GM21529 (cell line): ENCODE results near the gene PURB.
A peak's percentile ranks its signal among the peaks of the same experiment; 100 is the strongest.
"Not testable (repeated sequence)": the region's sequence is repeated elsewhere in the genome, so short reads cannot be mapped to it uniquely, and the experiment has no call there.

Experiments
- ATAC-seq: cut with Tn5 transposase; IDR thresholded peaks from one replicate; pipeline ENCODE4 v1.9.1; 2021; ENCODE audit not compliant: unreplicated experiment

PURB gene

GRCh38 chr7:44893710-44894234 lies 8.4 kb upstream of the PURB start:
- no peak for ATAC-seq

- no peak for ATAC-seq
Observed at GRCh38 chr7:44891791-44892190, 6.5 kb upstream of the PURB start.

- ATAC-seq: no peak
Observed at GRCh38 chr7:44891372-44891771, 6.0 kb upstream of the PURB start.

GRCh38 chr7:44889086-44889781 lies 3.9 kb upstream of the PURB start:
- ATAC-seq: no peak

GRCh38 chr7:44887293-44887692 lies 2.0 kb upstream of the PURB start:
- no peak for ATAC-seq

GRCh38 chr7:44884621-44885393 lies 523 bp downstream of the PURB start:
- ATAC-seq: peak; percentile 28

- no peak for ATAC-seq
Observed at GRCh38 chr7:44883961-44884620, 1.2 kb downstream of the PURB start.

GRCh38 chr7:44882899-44883298 lies 2.4 kb downstream of the PURB start:
- ATAC-seq: no peak

- ATAC-seq: no peak
Observed at GRCh38 chr7:44881610-44882009, 3.7 kb downstream of the PURB start.

- no peak for ATAC-seq
Observed at GRCh38 chr7:44881066-44881600, 4.2 kb downstream of the PURB start.

- no peak for ATAC-seq
Observed at GRCh38 chr7:44880317-44881018, 4.9 kb downstream of the PURB start.

GRCh38 chr7:44876393-44876792 lies 8.9 kb downstream of the PURB start:
- ATAC-seq: no peak

- no peak for ATAC-seq
Observed at GRCh38 chr7:44875241-44875640, 10.1 kb downstream of the PURB start.

- no peak for ATAC-seq
Observed at GRCh38 chr7:44872787-44873186, 12.5 kb downstream of the PURB start.

- ATAC-seq: not testable (repeated sequence)
Observed at GRCh38 chr7:44871918-44872317, 13.4 kb downstream of the PURB start.

- ATAC-seq: not testable (repeated sequence)
Observed at GRCh38 chr7:44870780-44871179, 14.6 kb downstream of the PURB start.

GRCh38 chr7:44870336-44870735 lies 15.0 kb downstream of the PURB start:
- not testable (repeated sequence) for ATAC-seq

- ATAC-seq: no peak
Observed at GRCh38 chr7:44867073-44867995, 18.0 kb downstream of the PURB start.

GRCh38 chr7:44861949-44862348 lies 23.4 kb downstream of the PURB start:
- not testable (repeated sequence) for ATAC-seq

GRCh38 chr7:44858161-44858560 lies 27.2 kb downstream of the PURB start:
- no peak for ATAC-seq
